Heart right ventricle (tissue), 16 donors: ENCODE measurements around the gene RASL10A. TPM values are rescaled to one million over a fixed set of nuclear protein-coding genes. Genes with fewer than 3 reads are reported as not detected.

Experiments
- ATAC-seq, 8 donors: fragments of 200-7000 bp; cut with Tn5 transposase; one replicate each; pipeline ENCODE4 v1.9.1; 2020; ENCODE audit warnings: mild to moderate bottlenecking in 8 of 8, moderate library complexity in 8 of 8, moderate number of reproducible peaks in 1 of 8
- DNase-seq, 2 donors: peaks; one replicate each; pipeline ENCODE4 v3.0.0-alpha.2; 2020
- H3K27ac ChIP-seq, 10 donors: fragments of 200-600 bp; sonication (generic) in 2 of 10; one replicate each; pipeline versions ENCODE4 v1.5.0 to v1.8.0; 2020 to 2022; ENCODE audit warnings: mild to moderate bottlenecking in 3 of 10
- H3K27me3 ChIP-seq, 7 donors: fragments of 200-600 bp; one replicate each; pipeline ENCODE4 v1.8.0; 2021 to 2022; ENCODE audit warnings: mild to moderate bottlenecking in 2 of 7
- H3K36me3 ChIP-seq, 9 donors: fragments of 200-600 bp; sonication (generic) in 1 of 9; one replicate each; pipeline versions ENCODE4 v1.5.0 to v1.8.0; 2020 to 2022; ENCODE audit warnings: mild to moderate bottlenecking in 2 of 9
- H3K4me1 ChIP-seq, 9 donors: fragments of 200-600 bp; sonication (generic) in 1 of 9; one replicate each; pipeline versions ENCODE4 v1.5.0 to v1.8.0; 2020 to 2022; ENCODE audit warnings: mild to moderate bottlenecking in 4 of 9
- H3K4me3 ChIP-seq, 10 donors: fragments of 200-600 bp; sonication (generic) in 2 of 10; one replicate each; pipeline versions ENCODE4 v1.5.0 to v1.8.0; 2020 to 2022; ENCODE audit warnings: mild to moderate bottlenecking in 7 of 10, moderate library complexity in 2 of 10
- H3K9me3 ChIP-seq, 11 donors: fragments of 200-600 bp in 10 of 11; sonication (generic) in 2 of 11; one replicate each; pipeline versions ENCODE4 v1.5.0 to v1.8.0; 2013 to 2022; ENCODE audit warnings: mild to moderate bottlenecking in 2 of 11, control low read depth in 1 of 11, moderate library complexity in 1 of 11
- WGBS, 2 donors: extraction: QIAGEN DNeasy Blood & Tissue Kit; methylation state at CpG; one replicate each; pipeline ENCODE4 v1.1.7; 2013; ENCODE audit warnings: inconsistent platforms in 1 of 2; 5-methylcytosine and 5-hydroxymethylcytosine counted together
- intact Hi-C, 10 donors: fragments of 100-400 bp; cut with DNase I; formaldehyde crosslinking; loops; one replicate each; pipeline versions ENCODE4 v1.11.1 to v1.14.2; 2022
- polyA plus RNA-seq, 2 donors: library from polyadenylated mRNA; stranded (reverse); fragments of 200-250 nt; gene quantifications; one replicate each; pipeline ENCODE4 v1.2.3, GENCODE V29; 2013
- total RNA-seq, 10 donors: library from RNA; stranded (reverse); fragmentation: NEBNext Ultra II Directional in 3 of 10; extraction: Animal tissue kit (Norgen Biotek cat#: 25700) in 3 of 10; gene quantifications; one replicate each; pipeline versions ENCODE4 v1.2.1 to v1.2.4, GENCODE V29; 2021 to 2023
- TF ChIP-seq, protein P1 (sequence below), 9 donors: fragments of 200-600 bp; sonication (generic) in 2 of 9; IDR thresholded peaks; one replicate each; pipeline versions ENCODE4 v1.5.0 to v1.8.0; 2021 to 2022; ENCODE audit warnings: antibody characterized with exemption in 9 of 9, mild to moderate bottlenecking in 5 of 9, moderate library complexity in 1 of 9
- donor health status: Arrhythmogenic right ventricular cardiomyopathy.
- donor health status: ischemic (EF 13 %, LVEDD 7.1; RV severe dilation, severe dysfunction).
- donor health status: healthy with polysubstance abuse.
- donor health status: DM: no; HTN: yes; CAD: no.
- donor health status: DM: no; HTN: no; CAD: no.
- donor health status: ischemic (EF 25% LVEDD 6.9; RV normal size, moderate dysfunction).
- donor health status: ischemic (EF 25% LVEDD 5.7; RV mildly dilated, moderate dysfunction).
- donor health status: healthy.
- donor health status: DM: yes; HTN: yes; CAD: no.
- donor health status: Ischemic cardiomyopathy.
- donor health status: ischemic (EF 35%, LVEDD 5.7; RV mildly dilated, moderate dysfunction).
- donor health status: nonischemic (EF 11% LVEDD 7.7; RV severe dilation, severe dysfunction).
- donor health status: DM: yes; HTN: yes; CAD: no.
- donor health status: PGD.
- donor health status: ischemic (EF 29% LVEDD 5.4; RV normal size, mild dysfunction).
- donor health status: nonischemic (EF 23%, LVEDD 6.1; RV moderate dilation, normal function).

Gene RASL10A
- total and polyA plus RNA-seq, 12 donors = 0.87 to 4.3 (median 1.7) TPM

GRCh38 chr22:29269230-29269604 lies 46.3 kb downstream of the RASL10A start:
- Histone ChIP-seq H3K27me3 (no peaks in the 10 kb centered on the region), H3K36me3 (peaks cover 0 to 64% (median 25%) of the 10 kb centered on the region in 9 donors), H3K4me1 (peaks cover 13 to 72% (median 62%) of the 10 kb centered on the region in 9 donors), H3K4me3 (peak overlapping the region; percentile 71 to 98 (median 82)), H3K27ac (peak overlapping the region in 9 of 10 donors; percentile 98 to 100 (median 99)), H3K9me3 (no peaks in the 10 kb centered on the region)
- no peak for ATAC-seq
- TF ChIP-seq, protein P1, sequence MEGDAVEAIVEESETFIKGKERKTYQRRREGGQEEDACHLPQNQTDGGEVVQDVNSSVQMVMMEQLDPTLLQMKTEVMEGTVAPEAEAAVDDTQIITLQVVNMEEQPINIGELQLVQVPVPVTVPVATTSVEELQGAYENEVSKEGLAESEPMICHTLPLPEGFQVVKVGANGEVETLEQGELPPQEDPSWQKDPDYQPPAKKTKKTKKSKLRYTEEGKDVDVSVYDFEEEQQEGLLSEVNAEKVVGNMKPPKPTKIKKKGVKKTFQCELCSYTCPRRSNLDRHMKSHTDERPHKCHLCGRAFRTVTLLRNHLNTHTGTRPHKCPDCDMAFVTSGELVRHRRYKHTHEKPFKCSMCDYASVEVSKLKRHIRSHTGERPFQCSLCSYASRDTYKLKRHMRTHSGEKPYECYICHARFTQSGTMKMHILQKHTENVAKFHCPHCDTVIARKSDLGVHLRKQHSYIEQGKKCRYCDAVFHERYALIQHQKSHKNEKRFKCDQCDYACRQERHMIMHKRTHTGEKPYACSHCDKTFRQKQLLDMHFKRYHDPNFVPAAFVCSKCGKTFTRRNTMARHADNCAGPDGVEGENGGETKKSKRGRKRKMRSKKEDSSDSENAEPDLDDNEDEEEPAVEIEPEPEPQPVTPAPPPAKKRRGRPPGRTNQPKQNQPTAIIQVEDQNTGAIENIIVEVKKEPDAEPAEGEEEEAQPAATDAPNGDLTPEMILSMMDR (IDR thresholded peaks at IDR 0.05) = no peak
- intact Hi-C loops = loop anchor here in 3 of 10 donors (2.0 to 5.0 kb wide), 2 partner anchors 38 kb away; partner anchors contain the start of gene GAS2L1 (in 3 of the 3)
- 0 to 1% methylated on average over 14 of the region's 14 CpGs for WGBS, 2 donors
- DNase-seq = no peak

- ATAC-seq (peak; percentile 54 to 79 (median 68)), DNase-seq (peak; percentile 67 to 77)
- 0% methylated on average over 47 to 51 of the region's 51 CpGs for WGBS, 2 donors
- H3K4me1 ChIP-seq = peaks cover 13 to 66% (median 61%) of the 10 kb centered on the region in 9 donors
- peak overlapping the region; percentile 98 to 100 (median 99) for H3K27ac ChIP-seq
- H3K36me3 ChIP-seq = peaks cover 0 to 64% (median 20%) of the 10 kb centered on the region in 9 donors
- H3K4me3 ChIP-seq = peak overlapping the region; percentile 71 to 98 (median 82)
- TF ChIP-seq, protein P1 (IDR thresholded peaks at IDR 0.05) = peak in 2 of 9 donors; percentile 5 to 19
- no peaks in the 10 kb centered on the region for H3K27me3 ChIP-seq
- H3K9me3 ChIP-seq = no peaks in the 10 kb centered on the region
- intact Hi-C loops = loop anchor here in 3 of 10 donors (2.0 to 5.0 kb wide), 2 partner anchors 38 to 39 kb away; partner anchors contain the start of gene GAS2L1 (in 3 of the 3)
Measured at GRCh38 chr22:29268511-29269229, 46.8 kb downstream of the RASL10A start.

DNA sequence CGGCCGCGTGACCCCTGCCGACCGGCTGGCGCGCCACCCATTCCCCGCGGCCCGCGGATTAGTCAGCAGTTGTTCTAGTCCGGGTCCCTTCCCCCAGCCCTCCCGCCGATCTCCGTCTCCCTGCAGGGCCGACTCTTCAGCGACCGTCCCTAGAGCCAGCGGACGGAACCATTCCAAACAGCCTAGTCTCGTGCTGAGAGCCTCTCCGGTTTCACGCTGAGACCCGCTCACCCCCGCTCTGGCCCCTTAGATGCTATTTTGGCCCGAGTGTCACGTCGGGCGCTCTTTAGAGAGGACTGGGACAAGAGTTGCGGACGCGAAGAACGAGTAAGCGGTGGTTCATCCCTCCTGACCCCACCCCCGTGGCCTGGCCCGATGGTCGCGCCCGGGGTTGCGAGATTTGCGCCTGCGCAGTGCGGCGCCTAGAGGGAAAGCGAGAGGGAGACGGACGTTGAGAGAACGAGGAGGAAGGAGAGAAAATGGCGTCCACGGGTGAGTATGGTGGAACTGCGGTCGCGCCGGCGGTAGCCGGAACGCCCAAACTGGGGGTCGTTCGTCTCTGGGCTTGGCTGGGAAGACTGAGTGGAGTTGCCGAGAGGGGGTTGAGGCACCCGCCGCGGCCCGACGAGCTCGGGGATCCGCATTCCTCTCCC lies 47.5 kb downstream of the RASL10A start, which contains the start of the genes EWSR1 and RHBDD3:
TSS of gene EWSR1 (plus strand) at position 411 of the 653 bp plus-strand sequence. CDS start at position 480, 69 bp downstream.
TSS of gene RHBDD3 (minus strand) at position 124 of the 653 bp plus-strand sequence. CDS start 2,355 bp downstream, outside the sequence.
- peaks cover 0 to 61% (median 14%) of the 10 kb centered on the region in 9 donors for H3K36me3 ChIP-seq
- intact Hi-C loops = loop anchor here in 3 of 10 donors (2.0 to 5.0 kb wide), 2 partner anchors 39 kb away; partner anchors contain the start of gene GAS2L1 (in 3 of the 3)
- peak within 1 kb of the TSS; percentile 71 to 98 (median 82) for H3K4me3 ChIP-seq
- H3K4me1 ChIP-seq = peaks cover 13 to 60% (median 56%) of the 10 kb centered on the region in 9 donors
- TF ChIP-seq, protein P1 (IDR thresholded peaks at IDR 0.05) = peak in 1 of 9 donors; percentile 10
- H3K27ac ChIP-seq = peak within 1 kb of the TSS; percentile 98 to 100 (median 99)
- ATAC-seq (peak; percentile 92 to 97 (median 95)), DNase-seq (peak; percentile 96 to 97)
- 0 to 1% methylated on average over 67 of the region's 67 CpGs for WGBS, 2 donors
- H3K9me3 ChIP-seq = no peaks in the 10 kb centered on the region
- no peaks in the 10 kb centered on the region for H3K27me3 ChIP-seq

GRCh38 chr22:29267462-29267857 lies 48.0 kb downstream of the RASL10A start:
- Histone ChIP-seq H3K9me3 (no peaks in the 10 kb centered on the region), H3K27me3 (no peaks in the 10 kb centered on the region), H3K4me1 (peaks cover 13 to 54% (median 50%) of the 10 kb centered on the region in 9 donors), H3K27ac (peak overlapping the region; percentile 98 to 100 (median 99)), H3K4me3 (peak overlapping the region; percentile 71 to 98 (median 82)), H3K36me3 (peaks cover 0 to 56% (median 9%) of the 10 kb centered on the region in 9 donors)
- TF ChIP-seq, protein P1 (IDR thresholded peaks at IDR 0.05) = no peak
- DNase-seq (no peak), ATAC-seq (no peak)
- 0% methylated on average over 32 of the region's 32 CpGs for WGBS, 2 donors
- intact Hi-C loops = loop anchor here in 2 of 10 donors (5.0 kb wide), 1 partner anchor 40 kb away; the partner anchor contains the start of gene GAS2L1 (in 2 of the 2)
